Occipital lobe (tissue), 2 donors: Measurements from ENCODE around the gene ZCCHC14. TPM values are rescaled to one million over a fixed set of nuclear protein-coding genes. Genes with fewer than 3 reads are reported as not detected.

Experiments
- DNase-seq: peaks from one replicate; lab custom pipeline; 2025; lab: John Stamatoyannopoulos, UW
- total RNA-seq: library from RNA; depleted of rRNA; stranded (reverse); fragments of >200 nt; gene quantifications from one replicate; pipeline ENCODE4 v1.2.3, GENCODE V29; 2014

The ZCCHC14 gene
- total RNA-seq, 1 donor from 2014 or later: 33.2 TPM

DNA sequence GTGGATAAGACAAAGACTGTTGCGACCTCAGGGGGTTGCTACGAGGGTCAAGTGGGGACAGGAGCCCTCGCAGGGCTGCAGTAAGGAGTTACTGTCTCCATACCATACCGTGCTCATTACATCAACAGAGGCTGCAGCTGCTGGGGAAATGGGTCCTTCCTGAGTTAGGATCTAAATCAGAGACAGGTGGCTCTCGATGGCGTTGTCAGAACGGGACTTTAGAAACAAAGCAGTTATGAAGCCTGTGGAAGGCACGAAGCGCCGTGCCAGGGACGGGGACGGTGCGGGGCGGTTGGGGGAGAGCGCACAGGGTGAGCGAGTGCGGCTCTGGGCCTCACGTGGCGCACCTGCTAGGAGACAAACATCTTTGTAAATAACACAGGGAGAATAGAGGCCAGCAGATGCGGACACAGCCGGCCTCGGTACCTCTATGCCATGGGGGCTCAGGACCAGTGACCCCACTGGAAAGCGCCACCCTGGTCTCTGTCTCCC is 34.4 kb downstream of the ZCCHC14 start:
- DNase-seq: no peak

DNA sequence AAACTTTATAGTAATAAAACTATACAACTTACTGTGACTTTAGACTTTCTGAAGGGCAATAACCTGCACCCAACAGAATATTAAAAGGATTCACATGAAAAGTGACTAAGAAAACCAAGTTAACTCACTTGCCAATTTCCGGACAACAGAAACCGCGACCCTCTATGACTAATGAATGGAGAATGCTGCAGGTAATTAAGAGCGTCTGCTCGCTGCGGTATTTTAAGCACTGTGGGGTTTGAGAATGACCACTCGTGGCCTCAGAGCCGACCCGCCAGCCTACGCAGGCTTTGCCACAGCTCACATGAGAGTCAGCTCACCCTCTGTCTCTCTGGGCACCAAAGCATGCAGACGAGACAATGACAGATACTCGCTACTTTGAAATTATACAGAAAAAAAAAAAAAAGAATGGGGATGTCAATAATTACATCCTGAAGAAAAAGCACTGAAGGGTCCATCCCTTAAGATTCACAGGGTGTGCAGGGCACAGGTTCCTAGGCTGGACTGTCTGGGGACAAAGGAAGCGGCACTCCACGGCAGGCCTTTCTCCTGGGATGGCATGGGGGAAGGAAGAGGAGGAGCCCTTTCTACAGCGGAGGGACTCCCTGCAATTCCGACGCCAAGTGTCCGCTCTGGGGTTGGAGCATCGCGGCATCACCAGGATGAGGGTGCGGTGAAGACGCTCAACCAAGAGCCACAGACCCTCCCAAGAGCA is 35.0 kb downstream of the ZCCHC14 start:
- DNase-seq: no peak

DNA sequence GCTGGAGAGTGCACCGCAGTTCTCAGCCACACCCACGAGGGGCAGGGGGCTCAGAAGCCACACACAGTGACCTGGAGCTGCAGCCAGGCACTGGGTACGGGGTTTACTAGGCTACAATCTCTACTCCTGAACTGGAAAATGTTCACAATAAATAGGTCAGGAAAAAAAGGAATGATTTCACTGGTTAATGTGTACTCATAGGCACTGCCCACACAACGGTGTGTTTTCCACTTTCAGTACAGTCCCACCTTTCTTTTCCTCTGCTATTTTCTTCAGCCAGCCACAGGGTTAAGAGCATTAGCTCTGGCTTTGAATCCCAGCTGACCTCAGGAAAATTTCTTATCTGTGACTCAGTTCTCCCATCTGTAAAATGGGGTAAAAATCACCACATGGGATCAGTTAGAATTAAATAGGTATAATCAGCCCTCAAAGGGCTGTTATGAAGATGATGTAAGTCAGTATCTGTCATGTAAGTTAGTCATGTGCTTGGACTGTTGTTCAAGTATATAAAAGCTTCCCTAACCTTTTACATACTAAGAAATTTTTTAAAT is 35.7 kb downstream of the ZCCHC14 start:
- DNase-seq: no peak

DNA sequence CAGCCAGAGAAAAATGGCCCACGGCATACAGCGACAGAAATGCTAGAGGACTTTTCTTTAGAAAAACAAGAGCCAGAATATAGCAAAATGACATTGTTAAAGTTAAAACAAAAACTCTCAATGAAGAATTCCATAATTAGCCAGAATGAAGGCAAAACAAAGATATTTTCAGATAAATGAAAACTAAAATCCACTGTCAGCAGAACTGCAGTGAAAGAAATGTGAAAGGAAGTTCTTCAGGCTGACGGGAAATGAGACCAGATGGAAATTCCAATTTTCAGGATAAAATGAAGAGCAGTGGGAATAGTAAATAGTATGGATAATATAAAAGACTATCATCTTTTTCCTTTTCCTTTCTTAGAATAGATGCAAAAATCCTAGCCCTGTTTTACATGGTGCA is 38.4 kb downstream of the ZCCHC14 start:
- DNase-seq: no peak

DNA sequence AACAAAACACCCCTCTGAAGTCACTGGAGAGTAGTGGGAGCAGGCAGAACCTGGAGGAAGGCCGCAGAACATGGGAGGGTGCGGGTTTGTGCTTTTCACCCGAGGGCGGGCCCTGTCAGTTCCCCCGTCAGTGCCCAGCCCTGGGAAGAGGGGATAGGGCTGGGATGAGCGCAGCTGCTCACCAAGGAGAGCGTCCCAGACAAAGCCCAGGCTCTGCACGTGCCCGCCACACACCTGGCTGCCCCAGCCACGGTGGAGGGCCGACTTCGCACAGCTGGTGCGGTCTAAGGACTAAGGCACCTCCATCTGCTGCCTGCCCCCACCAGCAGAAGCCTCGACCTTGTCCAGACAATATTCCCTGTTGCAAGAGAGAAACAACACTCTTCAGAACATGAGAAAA is 39.5 kb downstream of the ZCCHC14 start:
- DNase-seq: no peak

DNA sequence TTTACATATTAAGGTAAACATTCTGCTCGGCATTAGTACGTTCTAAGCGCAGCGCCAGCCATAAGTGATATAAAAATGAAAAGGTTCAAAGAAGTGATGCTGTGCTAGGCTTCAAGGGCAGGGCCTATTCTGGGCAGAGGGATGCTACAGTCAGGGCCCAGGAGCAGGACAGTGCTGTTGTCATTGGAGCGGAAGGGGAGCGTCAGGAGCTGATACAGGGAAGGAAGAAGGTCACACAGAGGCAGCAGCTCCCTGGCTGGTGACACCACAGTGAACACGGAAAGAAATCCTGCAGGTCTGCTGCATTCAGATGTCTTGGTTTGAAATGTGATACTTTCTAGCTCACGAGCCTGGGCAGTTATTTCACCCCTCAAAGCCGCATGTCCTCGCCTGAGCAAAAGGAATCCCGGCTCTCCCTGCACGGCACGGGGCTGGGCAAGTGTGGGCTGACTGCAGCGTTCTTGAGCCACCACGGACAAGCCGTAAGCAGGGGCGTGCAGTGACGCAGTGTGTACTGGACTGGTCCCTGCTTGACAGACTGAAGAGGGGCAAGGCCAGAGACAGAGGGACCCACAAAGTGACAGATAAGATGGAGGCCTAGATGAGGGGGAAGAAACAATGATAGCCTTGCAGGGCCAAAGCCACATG is 41.1 kb downstream of the ZCCHC14 start:
- no peak for DNase-seq

DNA sequence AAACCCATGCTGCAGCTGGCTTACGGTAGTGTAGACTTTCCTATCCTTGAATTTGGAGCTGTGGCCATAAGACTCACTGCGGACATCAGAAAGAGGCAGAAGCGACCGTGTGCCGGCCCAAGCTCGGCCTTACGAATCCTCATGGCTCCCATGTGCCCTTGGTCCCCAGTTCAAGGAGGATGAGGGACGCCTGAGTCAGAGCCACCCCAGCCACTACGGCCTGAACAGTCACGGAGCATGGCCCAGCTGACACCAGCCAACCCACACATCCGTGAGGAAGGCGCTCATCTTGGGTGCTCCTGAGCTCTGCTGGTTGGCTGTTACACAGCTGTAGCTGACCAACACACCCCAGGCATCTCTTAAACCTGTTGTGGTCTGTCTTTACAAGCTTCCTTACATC is 44.0 kb downstream of the ZCCHC14 start:
- DNase-seq: no peak

DNA sequence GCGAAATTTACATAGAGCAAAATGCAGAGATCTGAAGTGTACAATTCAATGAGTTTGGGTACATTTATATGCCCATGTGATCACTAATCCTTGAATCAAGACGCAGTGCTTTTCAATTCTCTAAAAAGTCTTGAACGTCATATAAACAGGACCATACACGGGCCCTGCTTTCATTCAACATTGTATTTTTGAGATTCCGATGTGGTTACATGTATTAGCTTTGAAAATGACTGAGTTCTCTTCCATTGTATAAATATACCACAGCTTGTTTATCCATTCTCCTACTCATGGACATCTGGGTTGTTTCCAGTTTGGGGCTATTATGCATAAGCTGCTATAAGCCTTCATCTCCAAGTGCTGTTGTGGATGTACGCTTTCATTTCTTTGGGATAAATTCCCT is 45.5 kb downstream of the ZCCHC14 start:
- DNase-seq: no peak

DNA sequence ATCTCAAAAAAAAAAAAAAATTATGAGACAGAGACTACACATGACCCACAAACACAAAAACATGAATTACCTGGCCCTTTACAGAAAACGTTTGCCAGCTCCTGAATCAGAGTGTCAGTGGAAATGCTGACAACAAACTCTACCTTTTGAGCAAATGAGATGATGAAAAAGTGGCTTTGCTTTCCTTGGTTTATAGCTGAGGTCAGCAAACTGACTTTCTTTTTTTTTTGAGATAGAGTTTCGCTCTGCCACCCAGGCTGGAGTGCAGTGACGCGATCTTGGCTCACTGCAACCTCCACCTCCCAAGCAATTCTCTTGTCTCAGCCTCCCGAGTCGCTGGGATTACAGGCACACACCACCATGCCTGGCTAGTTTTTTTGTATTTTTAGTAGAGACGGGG is 46.3 kb downstream of the ZCCHC14 start:
- DNase-seq: no peak

DNA sequence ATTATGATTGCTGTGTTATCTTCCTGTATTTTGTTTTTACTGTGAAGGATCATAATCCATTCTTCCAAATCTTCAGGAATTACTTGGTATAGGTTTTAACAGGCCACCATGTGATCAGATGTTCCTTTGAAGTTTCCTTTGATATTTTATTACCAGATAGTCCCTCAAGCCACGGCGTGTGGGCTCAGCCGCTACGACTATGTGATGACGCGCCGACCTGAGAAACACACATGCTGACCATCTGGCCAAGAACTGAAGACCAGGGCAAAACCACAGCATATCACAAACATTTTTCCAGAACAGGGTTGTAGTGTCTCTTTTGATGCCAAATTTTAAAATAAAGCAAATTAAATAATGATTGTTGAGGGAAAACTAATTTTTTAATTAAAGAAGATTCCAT is 47.3 kb downstream of the ZCCHC14 start:
- DNase-seq: no peak

DNA sequence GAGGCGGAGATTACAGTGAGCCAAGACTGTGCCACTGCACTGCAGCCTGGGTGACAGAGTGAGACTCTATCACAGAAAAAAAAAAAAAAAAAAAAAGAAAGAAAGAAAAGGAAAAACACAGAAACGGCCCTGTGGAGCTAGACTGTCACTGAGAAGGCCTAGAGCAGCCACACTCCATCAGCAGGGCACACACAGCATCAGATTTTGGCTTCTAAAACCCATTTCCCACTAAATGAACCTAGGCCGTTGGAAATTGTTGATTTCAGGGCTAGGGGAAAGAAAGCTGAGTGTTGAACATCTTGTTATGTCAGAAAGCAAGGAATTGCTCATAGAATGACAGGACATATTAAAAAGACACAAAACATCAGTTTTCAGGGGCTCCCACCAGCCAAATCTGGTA is 48.9 kb downstream of the ZCCHC14 start:
- no peak for DNase-seq

DNA sequence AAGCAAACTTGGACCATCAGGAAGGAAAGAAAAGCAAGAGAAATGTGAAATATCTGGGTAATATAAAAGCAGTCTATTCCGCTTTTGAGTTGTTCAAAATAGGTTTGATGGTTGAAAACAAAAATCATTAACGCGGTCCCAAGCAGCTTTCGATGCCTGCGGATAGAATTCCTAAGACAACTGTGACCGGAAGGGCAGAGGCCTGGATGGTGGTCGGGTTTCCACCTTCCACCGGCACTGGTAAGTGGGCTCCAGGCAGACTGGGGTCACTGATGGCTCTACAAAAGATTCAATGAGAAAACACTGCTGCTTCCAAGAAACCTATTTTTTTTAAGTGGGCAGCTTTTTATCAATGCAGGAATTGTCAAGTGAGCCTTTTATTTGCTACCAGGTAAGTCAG is 49.8 kb downstream of the ZCCHC14 start:
- no peak for DNase-seq

DNA sequence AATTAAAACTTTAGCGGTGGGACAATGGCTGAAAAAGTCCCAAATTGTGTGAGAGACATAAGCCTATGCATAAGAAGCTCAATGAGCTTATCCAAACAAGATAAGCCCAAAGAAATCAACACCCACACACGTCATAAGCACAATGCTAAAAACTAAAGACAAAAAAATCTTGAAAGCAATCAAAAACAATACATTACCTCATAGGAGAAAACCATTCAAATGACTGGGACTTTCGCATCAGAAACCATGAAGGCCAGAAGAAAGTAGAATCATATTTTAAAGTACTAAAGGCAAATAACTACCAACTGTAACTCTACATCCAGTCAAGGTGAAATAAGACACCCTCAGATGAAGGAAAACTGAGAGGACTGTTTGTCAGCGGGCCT is 50.2 kb downstream of the ZCCHC14 start:
- DNase-seq: no peak

DNA sequence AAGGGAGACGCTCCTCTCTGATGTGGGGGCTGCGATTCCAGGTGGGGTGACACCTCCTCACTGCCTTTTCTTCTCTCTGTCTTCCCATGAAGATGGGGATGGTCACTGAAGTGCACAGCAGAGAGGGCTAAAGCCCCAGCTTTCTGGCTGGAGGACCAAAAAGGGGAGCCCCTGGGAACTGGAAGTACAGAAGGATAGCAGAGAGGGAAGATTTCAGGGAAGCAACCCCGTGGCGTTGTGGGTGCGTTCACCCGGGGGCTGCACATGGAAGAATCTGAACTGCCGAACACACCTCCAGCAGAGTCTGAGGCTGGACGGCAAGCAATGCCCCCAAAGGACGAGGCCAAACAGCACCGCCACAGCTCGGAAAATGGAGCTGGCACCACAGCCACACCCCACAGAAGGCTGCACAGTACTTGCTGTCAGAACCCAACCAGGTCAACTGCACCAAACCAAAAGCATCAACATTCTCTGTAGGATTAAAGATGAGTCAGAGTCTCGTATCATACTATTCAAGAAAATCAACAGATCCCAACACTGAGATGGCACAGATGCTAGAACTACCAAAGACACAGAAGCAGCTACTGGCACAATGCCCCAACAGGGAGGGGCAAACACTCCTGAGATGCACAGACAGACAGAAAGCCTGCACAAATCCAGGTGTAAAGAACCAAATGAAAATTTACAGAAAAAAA is 50.8 kb downstream of the ZCCHC14 start:
- DNase-seq: no peak

DNA sequence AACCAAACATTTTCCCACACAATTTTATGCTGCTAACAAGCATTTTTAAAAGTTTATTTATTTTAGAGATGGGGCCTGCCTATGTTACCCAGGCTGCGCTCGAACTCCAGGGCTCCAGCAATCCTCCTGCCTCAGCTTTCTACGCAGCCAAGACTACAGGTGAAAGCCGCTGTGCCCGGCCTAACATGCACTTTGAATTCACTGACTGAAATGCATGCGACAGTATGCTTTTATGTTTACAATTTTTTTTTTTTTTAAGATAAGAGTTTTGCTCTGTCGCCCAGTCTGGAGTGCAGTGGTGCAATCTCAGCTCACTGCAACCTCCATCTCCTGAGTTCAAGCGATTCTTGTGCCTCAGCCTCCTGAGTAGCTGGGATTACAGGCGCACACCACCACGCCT is 52.9 kb downstream of the ZCCHC14 start:
- DNase-seq: no peak

DNA sequence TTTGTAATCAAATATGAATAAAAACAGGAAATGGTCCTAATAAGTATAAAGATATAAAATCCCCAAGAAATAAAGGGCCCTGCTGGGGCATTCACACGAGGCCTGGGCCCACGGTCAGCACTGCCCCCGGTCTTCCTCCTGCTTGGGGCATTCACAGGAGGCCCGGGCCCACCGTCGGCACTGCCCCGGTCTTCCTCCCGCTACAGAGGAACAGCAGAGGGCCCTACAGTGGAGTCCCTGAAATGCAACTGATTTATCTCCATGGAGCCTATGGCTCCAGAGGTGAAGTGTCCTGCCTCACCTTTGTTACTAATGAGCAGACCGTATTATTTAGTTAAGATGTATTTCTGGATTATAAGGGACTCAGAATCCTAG is 54.2 kb downstream of the ZCCHC14 start:
- no peak for DNase-seq

DNA sequence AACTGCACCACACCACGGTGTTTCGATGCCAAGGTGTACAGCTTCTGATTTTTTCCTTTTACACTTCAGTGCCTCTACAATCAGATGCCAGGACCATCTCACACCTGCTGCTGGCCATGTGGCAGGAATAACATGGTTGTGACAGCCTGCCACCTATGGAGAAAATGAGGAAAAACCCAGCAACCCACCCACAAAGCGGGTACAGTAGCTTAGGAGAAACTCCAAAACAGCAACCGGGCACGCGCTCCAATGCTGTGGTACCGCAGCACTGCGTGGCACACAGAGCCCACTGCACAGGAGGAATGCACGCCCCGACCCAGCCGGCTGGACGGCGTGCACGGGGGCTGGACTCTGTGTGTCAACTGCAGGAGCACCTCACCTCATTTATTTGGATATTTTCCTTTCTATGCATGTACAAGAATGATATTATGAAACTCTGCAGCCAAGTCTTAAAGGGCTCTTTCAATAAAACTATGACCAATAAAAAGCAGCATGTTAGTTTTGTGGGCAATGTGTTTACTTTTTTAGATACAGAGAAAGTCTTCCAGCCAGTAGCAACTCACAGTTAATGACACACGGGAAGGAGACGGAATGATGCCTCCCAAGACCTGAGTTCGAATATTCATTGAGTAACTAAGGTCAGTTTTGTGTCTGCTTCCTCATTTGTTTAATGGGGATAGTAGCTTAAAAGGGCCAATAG is 54.8 kb downstream of the ZCCHC14 start:
- no peak for DNase-seq

DNA sequence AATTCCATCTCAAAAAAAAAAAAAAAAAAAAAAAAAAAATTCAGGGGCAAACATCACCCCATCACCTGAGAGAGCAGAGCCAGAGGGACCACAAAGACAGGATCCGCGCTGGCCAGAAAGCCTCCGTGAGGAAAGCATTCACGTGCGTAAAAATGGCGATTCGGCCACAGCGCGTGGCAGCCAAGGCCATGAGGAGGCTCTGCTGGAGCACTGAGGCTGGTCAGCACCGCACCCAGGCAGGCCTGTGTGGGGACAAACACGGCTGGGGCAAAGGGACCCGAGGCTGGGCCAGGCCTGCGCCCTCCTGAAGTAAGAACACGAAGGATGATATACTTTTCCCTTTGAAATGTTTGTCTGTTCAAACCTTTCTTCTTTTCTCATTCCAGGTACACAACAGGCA is 55.5 kb downstream of the ZCCHC14 start:
- DNase-seq: no peak

DNA sequence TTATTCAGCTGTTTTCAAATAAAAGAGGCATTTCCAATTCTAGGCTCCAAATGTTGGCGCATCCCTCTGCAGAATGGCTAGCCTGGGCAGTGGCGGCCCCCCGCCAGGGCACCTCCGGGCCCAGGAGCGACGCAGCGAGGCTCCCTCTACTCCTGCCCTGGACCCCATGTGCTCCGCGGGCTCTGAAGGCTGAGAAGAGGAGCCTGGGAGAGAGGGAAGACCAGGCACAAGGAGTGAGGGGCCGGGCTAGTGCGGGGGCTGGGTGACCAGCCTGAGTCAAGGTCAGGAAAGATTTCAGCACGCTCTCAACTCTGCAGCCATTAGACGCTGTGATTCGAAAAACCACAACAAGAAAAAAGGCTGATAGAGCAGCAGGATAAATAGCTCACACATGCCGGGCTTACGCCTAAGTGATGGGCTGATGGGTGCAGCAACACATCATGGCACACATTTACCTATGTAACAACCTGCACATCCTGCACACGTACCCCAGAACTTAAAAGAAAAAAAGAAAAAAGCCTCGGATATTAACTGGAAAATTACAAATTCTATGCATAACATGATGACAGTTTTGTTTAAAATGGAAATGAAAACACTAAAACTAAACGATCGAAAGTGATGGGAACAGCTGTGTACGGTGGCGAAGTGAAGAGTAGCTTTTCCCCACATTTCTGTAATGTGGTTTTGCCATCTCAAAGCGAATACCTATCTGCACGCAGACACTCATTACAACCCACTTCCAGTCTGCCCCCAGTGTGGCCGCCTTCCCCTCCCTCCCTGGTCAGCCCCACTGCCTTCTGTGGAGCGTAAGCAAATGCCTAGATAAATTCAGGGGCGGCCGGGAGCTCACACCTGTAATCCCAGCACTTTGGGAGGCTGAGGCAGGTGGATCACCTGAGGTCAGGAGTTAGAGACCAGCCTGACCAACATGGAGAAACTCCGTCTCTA is 56.3 kb downstream of the ZCCHC14 start:
- DNase-seq: no peak

DNA sequence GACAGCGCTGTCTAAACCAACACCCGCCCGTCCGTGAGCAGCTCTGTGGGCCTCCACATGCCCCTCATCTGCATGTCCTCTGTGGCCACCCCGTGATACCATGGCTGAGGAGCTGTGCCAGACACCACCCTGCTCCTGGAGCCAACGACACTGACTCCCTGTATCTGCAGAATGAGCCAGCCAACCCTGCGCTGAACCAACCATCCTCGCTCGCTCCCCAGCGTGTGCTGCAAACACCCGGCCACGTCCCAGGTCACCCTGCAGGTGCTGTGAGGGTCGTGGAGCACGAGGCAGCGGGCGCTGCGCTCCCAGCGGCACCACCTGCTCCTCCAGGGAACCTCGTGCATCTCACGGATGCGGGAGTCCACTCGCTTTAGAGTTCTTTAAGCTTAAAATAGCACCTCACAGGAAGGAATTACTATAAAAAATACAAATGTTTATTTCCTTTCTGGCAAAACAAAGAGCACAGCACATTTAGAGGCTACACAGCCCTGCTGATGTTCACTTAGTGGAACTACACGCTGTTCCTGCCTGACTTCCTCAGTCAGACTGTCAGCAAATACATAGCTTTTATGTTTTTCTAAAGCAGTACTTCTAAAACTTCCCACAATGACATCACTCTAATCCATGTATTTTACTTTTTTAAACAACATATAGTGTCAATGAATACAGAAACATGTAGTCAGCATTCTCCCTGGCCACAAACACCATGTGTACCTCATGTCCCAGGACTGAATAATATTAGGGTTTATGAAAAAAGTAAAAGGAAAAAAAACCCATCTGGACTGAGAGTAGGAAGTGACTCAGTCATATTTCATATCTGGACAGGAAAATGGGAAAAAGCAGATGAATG is 57.2 kb downstream of the ZCCHC14 start:
- DNase-seq: no peak
